Urothelium cell line (cell line): ENCODE data around the gene DUSP22.

Source experiments
- DNase-seq: peaks from one replicate; pipeline ENCODE4 v3.0.0; 2011; ENCODE audit warnings: low spot score, mixed read lengths
- FAIRE-seq: peaks from 2 replicates; lab custom pipeline; 2011; peaks lifted over from hg19 to GRCh38; lab: Jason Lieb, UNC

The DUSP22 gene

DNA sequence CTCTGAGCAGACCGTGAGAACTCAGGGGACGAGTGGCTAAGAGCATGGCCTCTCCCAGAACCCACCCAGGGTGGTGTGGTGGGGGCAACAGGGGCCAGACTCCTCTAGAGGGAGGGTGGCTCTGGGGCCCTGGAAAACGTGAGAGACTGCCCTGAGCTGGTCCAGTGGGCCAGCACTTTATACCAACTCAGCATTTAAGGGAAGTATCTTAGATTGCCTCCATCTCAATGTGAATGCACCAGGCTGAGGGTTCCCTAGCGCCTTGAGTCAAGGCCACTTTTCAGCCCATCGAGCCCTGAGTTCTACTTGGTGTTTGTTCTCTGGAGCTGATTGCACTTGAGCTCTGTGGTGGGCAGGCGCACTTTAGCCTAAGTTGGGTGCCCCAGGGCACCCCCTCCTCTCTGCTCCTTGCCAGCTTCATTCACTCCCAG, 57.2 kb downstream of the DUSP22 start:
- FAIRE-seq: no peak
- DNase-seq: no peak

DNA sequence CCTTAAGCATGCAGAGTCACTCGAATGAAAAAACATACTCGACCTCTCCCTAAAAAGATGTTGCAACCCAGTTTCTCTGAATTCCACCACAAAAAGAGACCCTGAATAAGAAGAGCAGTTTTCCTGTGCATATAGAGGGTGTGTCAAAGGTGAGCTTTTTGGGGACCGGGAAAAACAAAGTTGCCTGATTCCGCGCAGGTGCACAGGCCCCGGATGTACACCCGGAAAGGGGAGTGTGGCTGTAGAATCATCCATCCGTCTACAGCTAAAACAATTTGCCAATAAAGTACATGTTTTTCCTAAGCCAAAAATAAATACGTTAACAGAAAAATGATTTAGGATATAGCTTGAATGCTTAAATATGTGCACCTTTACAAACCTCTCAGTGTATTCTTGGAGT, 58.1 kb downstream of the DUSP22 start:
- FAIRE-seq (no peak), DNase-seq (no peak)

DNA sequence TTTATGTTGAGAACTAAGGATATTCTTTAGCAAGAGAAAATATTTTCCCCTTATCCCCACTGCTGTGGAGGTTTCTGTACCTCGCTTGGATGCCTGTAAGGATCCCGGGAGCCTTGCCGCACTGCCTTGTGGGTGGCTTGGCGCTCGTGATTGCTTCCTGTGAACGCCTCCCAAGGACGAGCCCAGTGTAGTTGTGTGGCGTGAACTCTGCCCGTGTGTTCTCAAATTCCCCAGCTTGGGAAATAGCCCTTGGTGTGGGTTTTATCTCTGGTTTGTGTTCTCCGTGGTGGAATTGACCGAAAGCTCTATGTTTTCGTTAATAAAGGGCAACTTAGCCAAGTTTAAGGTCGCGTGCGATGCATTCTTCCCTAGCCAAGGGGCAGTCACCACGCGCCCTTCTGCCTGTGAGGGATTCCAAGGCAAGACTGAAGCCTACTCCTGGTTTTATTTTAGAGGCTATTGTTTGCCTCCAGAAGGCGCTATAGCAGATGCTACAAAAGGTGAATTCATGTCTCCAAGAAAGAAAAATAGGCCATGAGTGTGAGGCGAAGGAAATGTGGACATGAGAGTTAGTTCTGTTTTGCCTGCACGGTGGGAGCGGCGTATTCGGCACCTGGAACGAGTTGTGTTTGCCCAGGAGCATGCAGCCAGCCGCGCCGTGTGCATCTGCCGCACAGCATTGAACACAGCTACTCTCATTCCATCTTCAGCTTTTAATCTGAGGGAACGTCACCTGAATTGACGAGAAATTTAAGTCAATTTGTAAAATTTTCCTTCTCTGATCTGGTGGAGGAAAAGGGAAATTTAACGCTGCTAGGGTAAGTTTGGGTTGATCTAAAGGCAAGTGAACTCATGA, 59.0 kb downstream of the DUSP22 start:
- FAIRE-seq (no peak), DNase-seq (no peak)

DNA sequence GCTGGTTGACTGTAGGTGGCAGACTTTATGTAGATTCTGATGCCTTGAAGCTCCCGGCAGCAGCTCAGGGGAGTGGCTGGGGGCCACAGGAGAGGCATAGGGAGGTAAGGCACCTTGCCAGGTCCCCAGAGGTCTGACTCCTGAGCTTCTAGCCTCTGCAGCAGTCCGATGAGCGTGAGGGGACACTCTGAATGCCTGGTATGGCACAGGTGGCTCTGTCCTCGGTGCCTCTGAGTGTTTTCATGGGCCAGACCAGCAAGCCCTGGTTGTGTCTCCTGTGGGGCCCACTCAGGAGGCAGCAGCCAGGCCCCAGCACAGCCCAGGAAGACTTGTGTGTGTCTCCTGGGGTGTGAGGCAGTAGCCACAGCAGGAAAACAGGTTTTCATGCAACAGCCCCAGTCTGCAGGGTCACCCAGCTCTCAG, 59.6 kb downstream of the DUSP22 start:
- DNase-seq (no peak), FAIRE-seq (no peak)

DNA sequence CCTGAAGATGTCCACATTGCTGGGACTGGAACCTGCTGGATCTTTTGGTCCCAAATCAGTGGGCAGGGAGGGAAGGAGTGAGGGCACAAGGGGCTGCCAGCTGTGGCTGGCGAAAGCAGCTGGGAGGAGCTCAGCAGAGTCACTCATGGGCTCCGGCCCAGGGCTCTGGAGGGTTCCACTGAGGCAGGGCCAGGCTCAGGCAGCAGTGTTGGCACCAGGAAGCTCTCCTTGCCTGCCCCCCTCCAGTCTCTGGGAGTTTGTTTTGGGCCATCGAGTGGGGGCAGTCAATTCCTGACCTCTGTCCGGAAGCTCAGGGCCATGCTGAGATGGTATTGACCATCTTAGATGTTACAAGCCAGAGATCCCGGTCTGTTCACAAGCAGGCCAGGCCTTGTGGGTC, 60.2 kb downstream of the DUSP22 start:
- no peak for DNase-seq

DNA sequence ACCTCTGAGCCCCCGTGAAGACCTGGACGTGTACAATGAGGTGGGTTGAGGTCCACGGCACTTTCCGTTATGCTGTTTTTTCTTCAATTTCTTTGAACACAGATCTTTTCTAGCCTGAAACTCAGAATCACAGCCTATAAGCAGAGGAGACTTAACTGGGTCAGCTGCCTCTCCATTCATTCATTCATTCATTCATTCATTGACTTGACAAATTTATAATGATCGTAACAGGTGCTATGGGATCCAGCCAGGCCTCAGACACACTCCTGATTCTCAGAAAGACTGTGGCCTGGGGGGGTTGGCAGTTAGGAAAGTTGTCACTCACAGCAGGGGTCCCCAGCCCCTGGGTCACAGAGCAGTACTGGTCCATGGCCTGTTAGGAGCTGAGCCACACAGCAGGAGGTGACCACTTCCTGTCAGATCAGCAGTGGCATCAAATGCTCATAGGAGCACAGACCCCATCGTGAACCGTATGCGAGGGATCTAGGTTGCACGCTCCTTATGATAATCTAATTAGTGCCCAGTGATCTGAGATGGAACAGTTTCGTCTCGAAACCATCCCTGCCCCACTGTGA, 60.7 kb downstream of the DUSP22 start:
- DNase-seq (no peak), FAIRE-seq (no peak)

More for the DNA sequence above, 60.2 kb downstream of the DUSP22 start:
- FAIRE-seq: no peak

DNA sequence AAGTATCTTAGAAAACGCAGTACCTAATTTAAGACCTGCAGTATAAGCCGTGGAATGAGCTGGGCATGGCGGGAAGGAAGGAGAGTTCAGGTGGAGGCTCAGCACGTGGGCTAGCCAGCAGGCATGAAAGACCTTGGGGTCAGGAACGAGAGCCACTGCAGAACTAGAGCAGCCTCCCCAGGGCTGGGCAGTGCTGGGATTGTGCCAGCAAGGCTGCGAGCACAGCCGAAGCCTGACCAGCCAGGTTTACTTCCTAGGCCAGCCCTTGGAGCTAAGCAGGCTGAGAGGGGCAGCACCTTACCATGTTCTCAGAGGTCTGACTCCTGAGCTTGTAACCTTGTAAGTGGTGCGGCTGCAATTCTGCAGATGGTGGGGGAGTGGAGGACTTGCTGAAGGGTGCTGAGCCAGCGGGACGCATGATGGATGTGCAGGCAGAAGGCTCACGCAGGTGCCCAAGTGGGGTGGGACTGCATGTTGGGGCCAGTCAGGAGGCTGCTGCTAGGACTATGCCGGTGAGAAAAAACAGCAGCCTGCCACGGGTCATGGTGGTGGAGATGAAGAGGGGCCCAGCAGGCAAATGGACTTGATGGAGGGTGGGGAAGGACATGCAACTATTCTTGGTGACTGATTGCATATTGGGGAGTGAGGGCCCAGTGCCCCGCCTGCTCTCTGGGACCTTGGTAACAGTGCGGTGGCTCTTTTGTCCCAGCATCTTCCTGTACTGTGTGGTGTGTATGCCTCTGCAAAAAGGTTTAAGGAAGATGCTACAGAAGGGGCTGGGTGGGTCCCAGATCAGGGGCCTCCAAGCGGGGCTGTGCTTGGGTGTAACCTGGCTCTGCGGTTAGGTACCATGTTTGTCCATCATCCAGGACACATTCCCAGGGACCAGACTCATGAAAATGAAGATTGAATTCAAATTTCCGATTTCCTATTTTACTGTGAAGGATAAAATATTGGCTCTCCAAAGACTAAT, 61.6 kb downstream of the DUSP22 start:
- no peak for FAIRE-seq
- DNase-seq: no peak

DNA sequence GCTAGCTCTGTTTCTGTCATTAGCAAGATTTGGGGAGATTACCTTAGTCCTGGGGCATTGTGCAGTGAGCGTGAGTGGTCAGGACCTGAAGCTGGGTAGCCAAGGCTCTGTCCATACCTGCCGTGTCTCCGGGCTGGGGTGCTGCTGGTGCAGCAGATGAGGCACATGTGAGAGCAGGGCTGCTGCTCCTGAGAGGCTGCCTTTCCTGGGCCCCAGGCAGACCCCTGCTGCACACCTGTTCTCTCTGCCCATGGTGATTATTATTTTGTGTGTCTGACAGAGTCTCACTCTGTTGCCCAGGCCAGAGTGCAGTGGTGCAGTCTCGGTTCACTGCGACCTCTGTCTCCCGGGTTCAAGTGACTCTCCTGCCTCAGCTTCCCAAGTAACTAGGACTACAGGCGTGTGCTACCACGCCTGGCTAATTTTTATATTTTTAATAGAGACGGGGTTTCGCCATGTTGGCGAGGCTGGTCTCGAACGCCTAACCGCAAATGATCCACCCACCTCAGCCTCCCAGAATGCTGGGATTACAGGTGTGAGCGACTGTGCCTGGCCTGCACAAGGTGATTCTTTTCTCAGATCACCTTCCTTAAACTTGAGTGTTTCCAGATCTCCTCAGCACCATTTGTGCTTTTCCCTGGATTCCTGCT, 62.5 kb downstream of the DUSP22 start:
- FAIRE-seq: no peak
- no peak for DNase-seq

DNA sequence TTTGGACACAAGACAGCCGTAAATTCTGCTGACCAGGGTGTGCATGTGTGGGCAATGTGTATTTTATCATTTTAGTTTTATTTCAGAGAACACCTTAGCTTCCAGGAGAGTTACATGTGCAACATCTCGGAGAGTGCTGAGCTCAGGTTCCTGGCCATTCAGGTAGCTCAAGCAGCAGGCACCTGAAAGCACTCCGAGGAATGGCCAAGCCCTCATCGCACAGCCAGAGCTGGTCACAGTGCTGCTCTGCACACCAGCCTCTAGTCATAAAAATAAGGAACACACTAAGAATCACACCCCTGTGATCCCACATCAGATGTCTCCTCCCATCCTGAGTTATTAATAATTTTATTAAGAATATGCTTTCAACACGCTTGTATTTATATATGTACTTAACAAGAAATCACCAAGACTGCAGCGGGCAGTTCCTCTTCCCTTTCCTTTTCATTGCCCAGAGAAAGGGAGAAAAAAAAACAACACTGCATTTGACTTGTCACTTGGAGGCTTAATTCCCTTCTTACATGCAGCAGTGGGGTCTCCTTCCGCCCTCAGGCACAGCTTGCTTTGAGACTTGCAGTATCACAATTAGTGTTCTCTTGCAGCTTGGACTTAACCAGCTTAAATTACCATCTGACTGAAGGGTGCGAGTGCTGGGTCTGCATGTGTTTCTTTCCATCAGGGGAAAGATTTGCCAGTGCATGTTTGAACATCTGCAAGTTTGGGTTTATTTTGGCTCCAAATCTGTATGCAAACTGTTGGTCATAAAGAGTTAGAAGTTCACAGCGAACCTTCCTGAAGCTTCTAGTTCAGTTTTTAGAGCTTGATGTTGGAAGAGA, 63.3 kb downstream of the DUSP22 start:
- DNase-seq: no peak
- no peak for FAIRE-seq

DNA sequence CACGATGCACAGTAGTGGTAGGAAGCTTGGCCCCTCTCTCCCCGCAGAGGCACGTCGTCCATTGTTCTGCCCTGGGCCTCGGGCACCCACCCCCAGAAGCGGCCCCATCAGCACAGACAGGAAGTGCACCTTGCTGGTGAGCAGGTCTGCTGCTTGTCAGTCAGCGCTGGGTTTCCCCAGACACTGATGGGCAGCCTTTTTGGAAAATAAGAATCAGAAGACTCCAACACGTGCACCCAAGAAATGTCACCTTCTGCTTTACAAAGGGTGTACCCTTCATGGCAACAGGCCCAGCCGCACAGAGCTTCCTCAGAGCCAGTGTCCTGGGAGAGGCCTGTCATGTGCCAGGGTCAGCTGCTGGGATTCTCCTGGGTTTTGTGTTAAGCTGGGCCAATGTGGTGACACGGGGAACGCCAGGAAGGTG, 64.6 kb downstream of the DUSP22 start:
- FAIRE-seq (no peak), DNase-seq (no peak)

DNA sequence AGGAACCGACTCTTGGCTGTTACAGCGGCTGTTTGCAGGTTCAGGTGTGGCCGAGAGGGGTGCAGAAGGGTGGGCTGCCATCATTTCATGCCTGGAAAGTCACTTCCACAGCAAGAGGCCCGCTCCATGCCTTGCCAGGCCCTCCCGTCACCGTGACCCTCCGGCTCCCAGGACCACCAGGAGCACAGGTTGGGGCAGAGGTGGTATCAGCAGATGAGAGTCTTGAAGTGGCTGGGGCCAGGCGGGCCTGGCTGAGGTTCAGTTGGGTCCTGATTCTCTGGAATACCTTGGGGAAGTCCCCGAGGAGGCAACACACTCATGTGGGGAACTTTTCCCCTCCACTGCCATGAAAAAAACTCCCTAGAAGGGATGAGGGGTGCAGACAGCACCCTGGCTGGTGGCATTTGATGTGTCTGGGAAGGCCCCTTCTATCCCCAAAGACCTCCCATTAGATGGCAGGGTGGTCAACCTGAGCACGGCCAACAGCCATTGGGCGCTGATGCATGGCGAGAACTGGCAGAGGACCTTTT, 65.0 kb downstream of the DUSP22 start:
- DNase-seq (no peak), FAIRE-seq (no peak)

DNA sequence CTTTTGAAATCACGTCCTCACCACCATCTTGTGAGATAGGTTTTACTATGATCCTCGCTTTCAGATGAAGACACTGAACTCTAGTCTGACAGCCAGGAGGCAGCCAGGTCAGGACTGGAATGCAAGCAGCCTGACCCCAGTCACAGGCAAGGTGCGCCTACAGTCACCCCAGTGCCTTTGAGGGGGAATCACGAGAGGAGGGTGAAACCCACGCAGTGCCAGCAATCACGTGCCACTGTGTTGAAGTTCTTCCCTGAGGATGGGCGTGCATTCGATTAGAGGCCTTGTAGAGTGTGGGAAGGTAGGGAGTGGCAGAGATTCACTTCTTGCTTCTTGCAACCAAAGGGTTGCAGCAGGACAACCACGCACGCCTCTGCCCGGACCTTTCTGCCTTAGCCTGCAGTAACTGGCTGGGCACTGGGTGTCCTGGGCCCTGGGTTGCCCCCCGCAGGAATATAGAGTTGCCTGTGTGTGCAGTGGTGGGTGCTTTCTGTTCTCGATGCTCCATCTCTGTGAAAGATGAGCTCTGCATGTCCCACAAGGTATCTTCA, 65.6 kb downstream of the DUSP22 start:
- FAIRE-seq (no peak), DNase-seq (no peak)

DNA sequence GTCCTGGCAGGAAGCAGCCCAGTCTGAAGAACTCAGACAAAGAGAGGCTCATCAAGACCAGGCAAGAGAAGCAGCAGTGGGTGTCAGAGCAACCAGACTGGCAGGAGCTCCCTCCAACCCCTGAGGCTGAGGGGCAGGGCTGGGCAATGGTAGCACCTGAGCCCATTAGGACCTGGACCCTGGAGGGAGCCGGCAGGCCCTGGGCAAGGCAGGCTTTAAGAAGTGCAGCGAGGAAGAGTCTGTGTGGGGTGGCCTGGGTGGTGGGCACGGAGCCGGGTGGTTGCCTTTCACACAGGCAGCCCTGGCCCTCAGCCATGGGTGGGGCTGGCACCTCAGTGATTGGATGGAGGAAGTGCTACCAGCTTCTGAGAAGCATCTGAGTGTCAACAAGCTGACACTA, 66.1 kb downstream of the DUSP22 start:
- no peak for FAIRE-seq
- DNase-seq: no peak

DNA sequence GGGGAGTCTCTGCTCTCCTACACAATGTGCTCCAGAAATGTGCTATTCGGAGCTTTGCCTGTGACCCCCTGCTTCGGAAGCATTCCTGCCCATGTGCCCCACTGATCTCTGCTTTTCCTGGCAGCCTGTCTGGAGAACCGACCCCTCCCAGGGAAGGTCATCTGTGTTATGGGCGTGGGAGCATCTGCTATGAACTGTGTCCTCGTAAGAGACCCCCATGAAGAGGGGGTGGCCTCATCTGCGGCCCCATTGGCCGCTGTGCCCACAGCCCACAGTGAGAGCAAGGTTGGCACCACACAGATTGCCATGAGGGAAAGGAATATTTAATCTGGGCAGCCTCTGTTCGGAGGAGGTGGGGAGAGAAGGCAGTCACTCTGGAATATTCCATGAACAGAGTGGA, 66.6 kb downstream of the DUSP22 start:
- DNase-seq (no peak), FAIRE-seq (no peak)

DNA sequence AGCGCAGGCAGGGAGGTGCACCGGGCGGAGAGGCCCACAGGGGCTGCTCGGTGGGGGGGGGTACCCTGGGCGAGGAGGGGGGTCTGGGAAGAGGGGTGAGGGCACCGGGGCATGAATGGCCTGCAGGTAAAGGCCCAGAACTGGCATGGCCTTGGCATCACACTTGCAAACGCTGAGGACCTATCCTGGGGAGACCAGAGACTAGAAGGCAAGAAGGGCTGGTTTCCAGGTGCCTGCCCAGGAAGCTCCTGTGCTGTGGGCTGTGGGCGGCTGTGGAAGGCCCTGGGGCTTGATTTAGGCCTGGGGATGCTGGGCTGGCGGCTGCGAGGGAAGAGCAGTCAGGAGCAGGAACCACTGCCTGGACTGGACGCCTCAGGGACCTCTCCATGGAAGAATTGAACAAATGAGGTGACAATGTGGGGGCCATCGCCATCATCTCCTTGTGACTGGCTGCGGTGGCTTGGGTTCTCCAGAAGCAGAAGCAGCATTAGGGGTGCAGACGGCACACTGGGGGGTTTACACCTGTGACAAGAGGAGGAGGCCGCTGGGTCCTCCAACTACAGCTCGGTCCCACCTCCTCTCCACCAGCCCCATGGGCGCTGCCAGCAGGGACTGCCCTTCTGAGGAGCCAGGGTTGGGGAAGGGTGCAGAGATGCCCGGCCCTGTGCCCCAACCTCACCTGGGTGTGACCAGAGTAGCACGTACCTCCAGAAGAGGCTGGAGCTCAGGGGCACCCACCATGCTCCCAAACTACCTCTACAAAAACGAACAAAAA, 67.2 kb downstream of the DUSP22 start:
- DNase-seq (no peak), FAIRE-seq (no peak)

DNA sequence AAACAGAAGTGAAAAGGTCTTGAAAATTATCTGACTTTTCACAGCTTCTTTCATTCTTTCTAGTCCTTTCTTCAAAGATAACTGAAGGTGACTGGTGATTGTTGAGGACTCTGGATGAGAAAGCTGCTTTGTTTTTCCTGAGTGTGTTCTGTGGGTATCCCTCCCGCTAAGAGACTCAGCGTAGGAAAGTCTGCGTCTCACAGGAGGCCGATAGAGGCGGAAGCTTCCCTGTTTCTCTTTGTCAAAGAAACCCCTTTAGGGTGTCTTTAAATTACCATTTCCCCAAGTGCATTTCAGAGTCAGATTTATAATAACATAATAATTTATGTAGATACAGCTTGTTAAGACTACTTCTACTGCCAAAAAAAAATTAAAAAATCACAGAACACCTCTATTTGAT, 68.1 kb downstream of the DUSP22 start:
- DNase-seq (no peak), FAIRE-seq (no peak)

DNA sequence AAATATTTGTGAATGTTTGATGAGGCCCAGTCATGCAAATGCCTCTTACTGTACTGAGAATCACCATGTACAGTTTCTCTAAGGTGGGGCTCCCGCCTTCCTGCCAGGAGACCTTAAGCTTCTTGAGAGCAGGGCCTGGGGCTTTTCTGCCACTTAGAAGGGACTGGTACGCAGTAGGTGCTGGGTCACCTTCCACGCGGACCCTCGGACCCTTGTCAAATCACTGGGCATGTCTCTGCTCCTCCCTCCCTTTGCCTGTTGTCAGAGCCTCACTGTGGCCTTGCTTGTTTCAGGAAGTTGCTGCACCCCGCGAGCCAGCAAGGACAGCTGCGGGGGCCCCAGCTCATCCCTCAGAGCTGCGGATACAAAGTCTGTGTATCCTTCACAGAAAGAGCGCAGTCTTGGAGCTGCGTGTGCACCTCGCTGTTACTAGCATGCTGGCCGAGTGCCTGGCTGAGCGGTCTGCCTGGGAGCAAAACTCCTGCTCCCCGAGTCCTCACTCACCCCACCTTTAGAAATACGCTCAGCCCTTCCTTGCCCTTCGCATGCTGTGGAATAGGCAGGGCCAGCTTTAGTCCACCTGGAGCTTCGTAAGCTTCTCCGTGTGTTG, 68.6 kb downstream of the DUSP22 start:
- DNase-seq: no peak
- no peak for FAIRE-seq

DNA sequence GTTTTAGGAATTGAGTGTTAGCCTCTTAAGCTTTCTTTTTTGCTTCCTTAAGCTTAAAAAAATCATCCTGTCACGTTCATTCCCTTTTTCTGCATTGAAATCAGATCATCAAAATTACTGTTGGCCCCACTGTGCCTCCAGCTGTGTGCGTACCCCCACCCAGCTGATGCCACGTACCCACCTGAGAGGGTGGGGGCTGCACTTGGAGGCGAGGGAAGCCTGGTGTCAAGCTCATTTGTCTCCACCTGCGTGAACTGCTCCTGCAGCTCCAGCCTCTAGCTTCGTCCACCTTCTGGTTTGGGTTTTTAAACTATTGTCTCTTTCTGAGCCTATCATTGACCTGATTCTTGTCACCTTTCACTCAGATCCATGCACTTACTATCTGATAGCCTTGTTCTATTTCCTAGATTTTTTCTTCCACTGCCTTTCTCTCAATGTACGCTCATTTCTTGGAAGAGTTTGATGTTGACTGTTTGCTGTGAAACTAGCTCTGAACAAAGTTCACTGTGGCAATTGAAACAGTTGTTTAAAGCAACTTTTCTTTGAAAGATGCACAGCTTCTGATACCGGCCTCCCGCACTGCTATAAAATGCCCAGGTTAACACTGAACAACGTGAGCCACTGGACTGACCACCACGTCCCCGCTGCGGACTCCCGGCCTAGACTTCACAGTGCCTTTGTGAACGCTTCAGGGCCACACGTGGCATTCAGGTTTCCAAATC, 69.3 kb downstream of the DUSP22 start:
- no peak for DNase-seq
- FAIRE-seq: no peak
